Uterus (tissue), 2 donors: ENCODE results near the gene FBRS.

ENCODE experiments used
- POLR2A ChIP-seq, 2 donors: fragments of 450-650 bp; IDR thresholded peaks; one replicate each; pipeline ENCODE4 v1.6.1; 2016; ENCODE audit warnings: antibody characterized with exemption in 2 of 2, mild to moderate bottlenecking in 1 of 2, moderate library complexity in 1 of 2
- TF ChIP-seq, protein P1 (sequence below), 4 experiments: fragments of 200-600 bp in 2 of 4; fragments of 450-650 bp in 2 of 4; sonication (generic) in 2 of 4; IDR thresholded peaks; one replicate each; pipeline ENCODE4 v1.5.1; 2016 to 2019; ENCODE audit warnings: antibody characterized with exemption in 4 of 4, mild to moderate bottlenecking in 2 of 4, moderate library complexity in 1 of 4

DNA sequence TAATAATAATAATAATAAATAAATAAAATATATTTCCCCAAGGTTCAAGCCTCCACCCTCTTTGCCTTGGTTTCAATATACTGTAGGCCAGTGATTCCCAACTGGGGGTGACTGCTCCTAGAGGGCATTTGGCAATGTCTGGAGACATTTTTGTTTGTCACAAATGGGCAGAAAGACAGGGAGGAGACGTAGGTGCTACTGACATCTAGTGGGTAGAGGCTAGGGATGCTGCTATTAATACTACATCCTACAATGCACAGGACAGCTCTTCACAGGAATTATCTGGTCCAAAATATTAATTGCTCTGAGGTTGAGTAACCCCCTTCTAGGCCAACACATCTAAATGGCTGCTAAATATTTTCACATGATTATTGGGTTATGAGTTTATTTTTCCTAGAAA is 20.3 kb upstream of the FBRS start:
- TF ChIP-seq, protein P1, sequence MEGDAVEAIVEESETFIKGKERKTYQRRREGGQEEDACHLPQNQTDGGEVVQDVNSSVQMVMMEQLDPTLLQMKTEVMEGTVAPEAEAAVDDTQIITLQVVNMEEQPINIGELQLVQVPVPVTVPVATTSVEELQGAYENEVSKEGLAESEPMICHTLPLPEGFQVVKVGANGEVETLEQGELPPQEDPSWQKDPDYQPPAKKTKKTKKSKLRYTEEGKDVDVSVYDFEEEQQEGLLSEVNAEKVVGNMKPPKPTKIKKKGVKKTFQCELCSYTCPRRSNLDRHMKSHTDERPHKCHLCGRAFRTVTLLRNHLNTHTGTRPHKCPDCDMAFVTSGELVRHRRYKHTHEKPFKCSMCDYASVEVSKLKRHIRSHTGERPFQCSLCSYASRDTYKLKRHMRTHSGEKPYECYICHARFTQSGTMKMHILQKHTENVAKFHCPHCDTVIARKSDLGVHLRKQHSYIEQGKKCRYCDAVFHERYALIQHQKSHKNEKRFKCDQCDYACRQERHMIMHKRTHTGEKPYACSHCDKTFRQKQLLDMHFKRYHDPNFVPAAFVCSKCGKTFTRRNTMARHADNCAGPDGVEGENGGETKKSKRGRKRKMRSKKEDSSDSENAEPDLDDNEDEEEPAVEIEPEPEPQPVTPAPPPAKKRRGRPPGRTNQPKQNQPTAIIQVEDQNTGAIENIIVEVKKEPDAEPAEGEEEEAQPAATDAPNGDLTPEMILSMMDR (IDR thresholded peaks at IDR 0.05): peak in 1 of 4 experiments; percentile 5
- TF ChIP-seq POLR2A (IDR thresholded peaks at IDR 0.05): no peak
